ENCODE results near the gene UBE2L5. TPM values are rescaled to one million over a fixed set of nuclear protein-coding genes. Genes with fewer than 3 reads are reported as not detected.

UBE2L5 gene
- total RNA-seq, 2 experiments from 2014 or later = 0.22 to 1.8 TPM

DNA sequence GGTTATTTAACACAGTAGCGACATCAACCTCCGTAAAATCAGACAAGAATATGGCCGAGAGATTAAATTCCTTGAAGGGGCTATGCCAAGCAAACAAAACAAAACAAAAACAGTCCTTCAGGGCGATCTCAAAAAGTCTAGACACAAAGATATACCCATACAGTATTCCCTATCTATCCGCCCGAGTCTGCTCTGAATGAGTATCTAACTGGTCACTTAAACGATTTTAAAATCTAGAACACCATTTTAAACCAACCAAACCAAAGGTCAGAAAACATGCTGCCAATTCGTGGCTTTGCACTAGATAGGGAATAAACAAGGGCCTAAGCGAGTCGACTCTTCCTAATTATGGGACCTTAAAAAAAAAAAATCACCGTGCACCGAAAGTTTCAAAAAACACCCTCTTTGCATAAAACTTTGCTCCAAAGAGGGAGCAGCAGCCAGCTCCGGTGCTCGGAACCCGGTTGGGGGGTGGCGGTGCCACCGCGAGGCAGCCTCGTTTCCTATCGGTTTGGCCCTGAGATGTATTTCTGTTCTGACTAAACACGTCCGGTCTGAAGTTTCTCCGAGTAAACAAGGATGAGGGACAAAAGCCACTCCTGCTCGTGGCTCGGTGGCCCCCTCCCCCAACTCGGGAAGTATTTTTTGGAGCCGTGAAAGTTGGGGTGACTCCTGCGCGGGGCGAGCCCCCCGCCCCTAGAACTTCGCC lies 41.6 kb downstream of the UBE2L5 start:
- intact Hi-C loops (cut with micrococcal nuclease; ENCODE audit: unreplicated experiment) = loop anchor here (1.0 to 10.0 kb wide), 3 partner anchors 42 to 341 kb away; partner anchors contain the start of gene UBE2L5
- BruUV-seq (replicated peaks) = no TSS peak
- ChIA-PET POLR2A (interaction anchor here (0.7 kb wide), 1 partner anchor 89 kb away, joined by 3 read pairs; no protein-coding TSS in a partner anchor), CTCF (ENCODE audit: unreplicated experiment) (no interaction called here)
- H3K9me3 ChIP-seq (ENCODE audit: low read length) = no peaks in the 10 kb centered on the region
- H3K4me3 ChIP-seq (ENCODE audit: low read depth, low read length, poor library complexity, severe bottlenecking) = peak overlapping the region; percentile 92
- peak overlapping the region; percentile 87 for H3K27ac ChIP-seq (ENCODE audit: low read depth, low read length, poor library complexity, severe bottlenecking)
- TF ChIP-seq EZH2phosphoT487 (IDR thresholded peaks at IDR 0.05; ENCODE audit: borderline replicate concordance, low read depth, low read length) = no peak
- TF ChIP-seq, protein P1, sequence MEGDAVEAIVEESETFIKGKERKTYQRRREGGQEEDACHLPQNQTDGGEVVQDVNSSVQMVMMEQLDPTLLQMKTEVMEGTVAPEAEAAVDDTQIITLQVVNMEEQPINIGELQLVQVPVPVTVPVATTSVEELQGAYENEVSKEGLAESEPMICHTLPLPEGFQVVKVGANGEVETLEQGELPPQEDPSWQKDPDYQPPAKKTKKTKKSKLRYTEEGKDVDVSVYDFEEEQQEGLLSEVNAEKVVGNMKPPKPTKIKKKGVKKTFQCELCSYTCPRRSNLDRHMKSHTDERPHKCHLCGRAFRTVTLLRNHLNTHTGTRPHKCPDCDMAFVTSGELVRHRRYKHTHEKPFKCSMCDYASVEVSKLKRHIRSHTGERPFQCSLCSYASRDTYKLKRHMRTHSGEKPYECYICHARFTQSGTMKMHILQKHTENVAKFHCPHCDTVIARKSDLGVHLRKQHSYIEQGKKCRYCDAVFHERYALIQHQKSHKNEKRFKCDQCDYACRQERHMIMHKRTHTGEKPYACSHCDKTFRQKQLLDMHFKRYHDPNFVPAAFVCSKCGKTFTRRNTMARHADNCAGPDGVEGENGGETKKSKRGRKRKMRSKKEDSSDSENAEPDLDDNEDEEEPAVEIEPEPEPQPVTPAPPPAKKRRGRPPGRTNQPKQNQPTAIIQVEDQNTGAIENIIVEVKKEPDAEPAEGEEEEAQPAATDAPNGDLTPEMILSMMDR (conservative IDR thresholded peaks at IDR 0.05; ENCODE audit: low read length) = 0 out of 2 replicates have a peak, but pooled peaks have one; percentile 18
- H3K9me2 ChIP-seq (ENCODE audit: insufficient read depth, low read length) = no peaks in the 10 kb centered on the region
- H2AFZ ChIP-seq (ENCODE audit: low read length) = no peak overlapping the region
- peaks cover 50% of the 10 kb centered on the region for H3K36me3 ChIP-seq (ENCODE audit: insufficient read depth, low read length)
- peak; percentile 79 for DNase-seq (ENCODE audit: low spot score)
- H3K4me2 ChIP-seq (ENCODE audit: low read length) = peak overlapping the region; percentile 85
- H3K79me2 ChIP-seq (ENCODE audit: insufficient read depth, low read depth, low read length) = peaks cover 64% of the 10 kb centered on the region
- peaks cover 56% of the 10 kb centered on the region for H3K4me1 ChIP-seq (ENCODE audit: insufficient read depth, low read length, poor library complexity, severe bottlenecking)
- peaks cover 24% of the 10 kb centered on the region for H4K20me1 ChIP-seq (ENCODE audit: insufficient read depth, low read length)

DNA sequence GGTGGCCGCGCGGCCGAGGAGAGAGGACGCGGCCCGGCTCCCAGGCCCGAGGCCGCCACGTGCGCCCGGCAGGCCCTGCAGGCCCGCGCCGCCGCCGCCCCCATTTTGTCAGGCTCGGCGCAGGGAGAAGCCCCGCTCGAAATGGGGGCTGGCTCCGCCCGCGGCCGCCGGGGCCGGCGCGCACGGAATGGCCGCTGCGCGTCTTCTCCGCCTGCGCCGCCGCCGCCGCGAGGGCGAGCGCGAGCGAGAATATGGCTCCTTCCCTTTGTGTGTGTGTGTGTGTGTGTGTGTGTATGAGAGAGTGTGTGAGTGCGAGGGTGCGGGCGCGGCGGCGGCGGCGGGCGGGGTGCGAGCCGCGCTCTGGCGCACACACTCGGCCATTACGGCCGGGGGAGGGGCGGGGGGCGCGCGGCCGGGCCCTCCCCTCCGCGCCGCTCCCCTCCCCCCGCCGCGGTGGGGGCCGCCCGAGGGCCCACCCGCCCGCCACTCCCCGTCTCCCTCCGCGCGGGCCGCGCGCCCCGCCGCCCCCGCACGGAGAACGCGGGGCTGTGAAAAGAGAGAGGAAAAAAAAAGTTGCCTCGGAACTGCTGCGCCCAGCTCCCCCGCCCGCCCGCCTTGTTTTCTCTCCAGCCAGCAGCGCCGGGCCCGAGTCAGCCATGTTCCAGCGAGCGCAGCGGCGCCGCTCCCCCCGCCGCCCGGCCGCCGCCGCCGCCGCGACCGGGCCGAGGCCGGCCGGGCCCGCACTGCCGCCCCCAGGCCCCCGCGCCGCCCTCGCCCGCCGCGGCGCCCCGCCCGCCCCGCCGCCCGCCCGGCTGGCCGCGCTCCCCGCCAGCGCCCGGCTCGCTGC lies 42.4 kb downstream of the UBE2L5 start:
- Histone ChIP-seq H3K4me1 (ENCODE audit: insufficient read depth, low read length, poor library complexity, severe bottlenecking) (peaks cover 48% of the 10 kb centered on the region), H4K20me1 (ENCODE audit: insufficient read depth, low read length) (peaks cover 18% of the 10 kb centered on the region), H2AFZ (ENCODE audit: low read length) (no peak overlapping the region), H3K4me3 (ENCODE audit: low read depth, low read length, poor library complexity, severe bottlenecking) (peak overlapping the region; percentile 92), H3K4me2 (ENCODE audit: low read length) (peak overlapping the region; percentile 85), H3K79me2 (ENCODE audit: insufficient read depth, low read depth, low read length) (peaks cover 56% of the 10 kb centered on the region), H3K9me2 (ENCODE audit: insufficient read depth, low read length) (no peaks in the 10 kb centered on the region), H3K27ac (ENCODE audit: low read depth, low read length, poor library complexity, severe bottlenecking) (peak overlapping the region; percentile 87), H3K9me3 (ENCODE audit: low read length) (no peaks in the 10 kb centered on the region), H3K36me3 (ENCODE audit: insufficient read depth, low read length) (peaks cover 42% of the 10 kb centered on the region)
- no TSS peak for BruUV-seq (replicated peaks)
- intact Hi-C loops (cut with micrococcal nuclease; ENCODE audit: unreplicated experiment) = loop anchor here (1.0 to 10.0 kb wide), 6 partner anchors 42 to 340 kb away; partner anchors contain the start of genes KATNAL1 and UBE2L5
- TF ChIP-seq, protein P1 (conservative IDR thresholded peaks at IDR 0.05; ENCODE audit: low read length) = no peak
- TF ChIP-seq EZH2phosphoT487 (IDR thresholded peaks at IDR 0.05; ENCODE audit: borderline replicate concordance, low read depth, low read length) = no peak
- ChIA-PET POLR2A (interaction anchor here (0.7 to 2.1 kb wide), 3 partner anchors 16 to 40 kb away, joined by 3 to 6 read pairs (median 4); no protein-coding TSS in a partner anchor), CTCF (ENCODE audit: unreplicated experiment) (no interaction called here)
- peak; percentile 74 for DNase-seq (ENCODE audit: low spot score)

Data from OCI-LY7 (cell line).